Chondrocyte (in vitro differentiated cells): ENCODE data around the gene IFT27. TPM values are rescaled to one million over a fixed set of nuclear protein-coding genes. Genes with fewer than 3 reads are reported as not detected.

Source experiments
- DNase-seq: peaks from one replicate; pipeline ENCODE4 v3.0.0; 2021; ENCODE audit warnings: mixed read lengths, low spot score
- H3K27ac Mint-ChIP-seq: one replicate; pipeline ENCODE4 v1.8.0; 2021; ENCODE audit warnings: mild to moderate bottlenecking, moderate library complexity, mixed read lengths; ENCODE audit not compliant: unreplicated experiment
- H3K27me3 Mint-ChIP-seq: 2 replicates; pipeline ENCODE4 v1.8.0; 2021; ENCODE audit warnings: low read depth, mixed read lengths
- H3K36me3 Mint-ChIP-seq: 2 replicates; pipeline ENCODE4 v1.8.0; 2021; ENCODE audit warnings: low read depth, mixed read lengths
- H3K4me1 Mint-ChIP-seq: 2 replicates; pipeline ENCODE4 v1.8.0; 2021; ENCODE audit warnings: low read depth, mild to moderate bottlenecking, mixed read lengths
- H3K4me3 Mint-ChIP-seq: one replicate; pipeline ENCODE4 v1.8.0; 2021; ENCODE audit warnings: mild to moderate bottlenecking, moderate library complexity, mixed read lengths; ENCODE audit not compliant: unreplicated experiment
- H3K9me3 Mint-ChIP-seq: 2 replicates; pipeline ENCODE4 v1.8.0; 2021; ENCODE audit warnings: low read depth, mixed read lengths
- total RNA-seq: library from RNA; stranded (reverse); gene quantifications from 3 replicates; pipeline ENCODE4 v1.2.1, GENCODE V29; 2021
- TF ChIP-seq, protein P1 (sequence below): fragments of 200-600 bp; sonication (generic); IDR thresholded peaks from 2 replicates; pipeline ENCODE4 v1.5.0; 2021; ENCODE audit warnings: antibody characterized with exemption, mild to moderate bottlenecking, moderate library complexity

The IFT27 gene
- total RNA-seq, 1 donor from 2014 or later: 24.4 TPM

DNA sequence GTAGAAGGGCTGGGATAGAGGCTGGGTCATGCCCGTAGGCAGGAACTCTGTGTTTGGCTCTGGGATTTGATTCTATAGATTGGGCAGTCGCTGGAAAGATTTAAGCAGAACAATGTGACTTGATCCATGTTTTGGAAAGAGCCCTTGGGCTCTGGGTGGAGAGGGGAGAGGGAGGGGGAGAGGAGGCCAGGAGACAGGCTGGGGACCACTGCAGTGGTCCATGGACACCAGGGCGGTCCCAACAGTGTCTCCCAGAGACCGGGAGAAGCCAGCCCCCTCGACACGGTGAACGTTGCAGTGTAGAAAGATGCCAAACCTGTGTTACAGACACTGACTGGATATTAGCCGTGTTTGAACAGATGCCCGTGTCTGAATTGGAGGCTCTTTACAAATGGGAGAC lies 21.5 kb upstream of the IFT27 start:
- Mint-ChIP-seq H3K9me3 (no peaks in the 10 kb centered on the region), H3K27ac (no peak overlapping the region), H3K4me3 (no peak overlapping the region), H3K27me3 (peaks cover 43% of the 10 kb centered on the region), H3K4me1 (no peaks in the 10 kb centered on the region), H3K36me3 (no peaks in the 10 kb centered on the region)
- no peak for DNase-seq
- TF ChIP-seq, protein P1, sequence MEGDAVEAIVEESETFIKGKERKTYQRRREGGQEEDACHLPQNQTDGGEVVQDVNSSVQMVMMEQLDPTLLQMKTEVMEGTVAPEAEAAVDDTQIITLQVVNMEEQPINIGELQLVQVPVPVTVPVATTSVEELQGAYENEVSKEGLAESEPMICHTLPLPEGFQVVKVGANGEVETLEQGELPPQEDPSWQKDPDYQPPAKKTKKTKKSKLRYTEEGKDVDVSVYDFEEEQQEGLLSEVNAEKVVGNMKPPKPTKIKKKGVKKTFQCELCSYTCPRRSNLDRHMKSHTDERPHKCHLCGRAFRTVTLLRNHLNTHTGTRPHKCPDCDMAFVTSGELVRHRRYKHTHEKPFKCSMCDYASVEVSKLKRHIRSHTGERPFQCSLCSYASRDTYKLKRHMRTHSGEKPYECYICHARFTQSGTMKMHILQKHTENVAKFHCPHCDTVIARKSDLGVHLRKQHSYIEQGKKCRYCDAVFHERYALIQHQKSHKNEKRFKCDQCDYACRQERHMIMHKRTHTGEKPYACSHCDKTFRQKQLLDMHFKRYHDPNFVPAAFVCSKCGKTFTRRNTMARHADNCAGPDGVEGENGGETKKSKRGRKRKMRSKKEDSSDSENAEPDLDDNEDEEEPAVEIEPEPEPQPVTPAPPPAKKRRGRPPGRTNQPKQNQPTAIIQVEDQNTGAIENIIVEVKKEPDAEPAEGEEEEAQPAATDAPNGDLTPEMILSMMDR: no peak

DNA sequence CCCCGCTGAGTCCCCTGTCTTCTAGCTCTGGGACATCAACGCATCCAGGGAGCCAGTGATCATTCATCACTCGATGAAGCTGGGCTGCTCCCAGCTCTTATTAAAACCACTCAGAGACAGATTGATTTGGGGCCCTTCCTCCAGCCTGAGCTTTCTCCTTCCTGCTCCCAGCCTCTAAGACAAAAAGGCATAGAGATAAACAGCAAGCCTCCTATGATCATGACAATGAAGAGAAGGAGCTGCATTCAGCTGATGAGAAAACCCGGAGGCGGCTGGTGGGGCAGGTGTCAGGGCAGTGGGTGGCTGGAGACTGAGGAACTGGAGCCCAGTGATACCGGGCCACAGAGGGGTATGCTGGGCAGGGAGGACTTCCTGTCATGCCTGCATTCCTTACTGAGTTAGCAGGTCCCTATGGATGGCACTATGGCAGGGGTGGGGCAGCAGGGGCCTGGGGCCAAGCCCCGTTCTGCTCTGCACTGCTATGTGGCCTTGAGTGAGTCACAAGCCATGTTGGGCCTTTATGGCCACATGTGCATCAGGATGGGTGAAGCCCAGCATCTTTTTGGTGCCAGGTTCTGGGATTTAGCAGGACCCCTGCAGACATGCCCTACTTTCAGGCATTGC lies 20.7 kb upstream of the IFT27 start:
- Mint-ChIP-seq H3K27ac (no peak overlapping the region), H3K36me3 (no peaks in the 10 kb centered on the region), H3K27me3 (peaks cover 38% of the 10 kb centered on the region), H3K4me1 (no peaks in the 10 kb centered on the region), H3K9me3 (no peaks in the 10 kb centered on the region), H3K4me3 (no peak overlapping the region)
- TF ChIP-seq, protein P1: no peak
- no peak for DNase-seq

DNA sequence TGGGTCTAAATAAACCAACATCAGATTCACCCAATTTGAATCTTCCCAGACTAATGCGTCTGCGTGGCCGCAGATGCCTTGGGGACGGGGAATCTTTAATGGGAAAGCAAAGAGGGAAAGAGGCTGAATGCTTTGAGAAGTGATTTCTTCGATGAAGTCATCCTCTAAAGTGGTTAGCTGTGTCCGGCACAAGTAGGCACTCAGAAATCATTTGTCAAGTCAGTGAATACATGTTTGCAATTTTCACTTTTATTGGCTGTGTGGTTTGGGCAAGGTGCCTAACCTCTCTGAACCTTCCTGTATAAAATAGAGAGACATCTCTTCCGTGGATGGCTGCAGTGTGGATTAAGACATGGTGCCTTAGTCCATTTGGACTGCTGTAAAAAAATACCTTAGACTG lies 19.7 kb upstream of the IFT27 start:
- Mint-ChIP-seq H3K4me1 (no peaks in the 10 kb centered on the region), H3K4me3 (no peak overlapping the region), H3K9me3 (no peaks in the 10 kb centered on the region), H3K27ac (no peak overlapping the region), H3K27me3 (peaks cover 39% of the 10 kb centered on the region), H3K36me3 (no peaks in the 10 kb centered on the region)
- no peak for DNase-seq
- TF ChIP-seq, protein P1: no peak

DNA sequence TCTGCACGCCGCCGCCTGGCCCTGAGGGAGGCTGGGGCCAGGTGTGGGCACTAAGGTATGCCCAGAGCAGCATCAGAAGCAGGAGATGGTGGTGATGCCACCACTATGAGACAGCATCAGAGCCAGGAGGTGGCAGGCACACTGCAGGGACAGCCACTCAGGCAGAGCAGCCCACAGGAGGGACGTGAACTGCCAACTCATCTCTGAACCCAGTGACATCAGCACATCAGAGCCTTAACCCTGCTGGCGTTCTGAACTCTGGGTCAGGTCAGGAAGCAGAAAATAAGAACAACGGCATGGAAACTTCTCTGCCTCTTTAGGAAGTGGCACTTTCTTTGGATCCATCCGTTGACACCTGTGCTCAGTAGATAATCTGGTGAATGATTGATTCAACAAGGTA lies 14.7 kb upstream of the IFT27 start:
- H3K27me3 Mint-ChIP-seq: peaks cover 55% of the 10 kb centered on the region
- no peaks in the 10 kb centered on the region for H3K4me1 Mint-ChIP-seq
- TF ChIP-seq, protein P1: no peak
- no peak overlapping the region for H3K4me3 Mint-ChIP-seq
- no peak overlapping the region for H3K27ac Mint-ChIP-seq
- H3K36me3 Mint-ChIP-seq: no peaks in the 10 kb centered on the region
- no peak for DNase-seq
- H3K9me3 Mint-ChIP-seq: no peaks in the 10 kb centered on the region

DNA sequence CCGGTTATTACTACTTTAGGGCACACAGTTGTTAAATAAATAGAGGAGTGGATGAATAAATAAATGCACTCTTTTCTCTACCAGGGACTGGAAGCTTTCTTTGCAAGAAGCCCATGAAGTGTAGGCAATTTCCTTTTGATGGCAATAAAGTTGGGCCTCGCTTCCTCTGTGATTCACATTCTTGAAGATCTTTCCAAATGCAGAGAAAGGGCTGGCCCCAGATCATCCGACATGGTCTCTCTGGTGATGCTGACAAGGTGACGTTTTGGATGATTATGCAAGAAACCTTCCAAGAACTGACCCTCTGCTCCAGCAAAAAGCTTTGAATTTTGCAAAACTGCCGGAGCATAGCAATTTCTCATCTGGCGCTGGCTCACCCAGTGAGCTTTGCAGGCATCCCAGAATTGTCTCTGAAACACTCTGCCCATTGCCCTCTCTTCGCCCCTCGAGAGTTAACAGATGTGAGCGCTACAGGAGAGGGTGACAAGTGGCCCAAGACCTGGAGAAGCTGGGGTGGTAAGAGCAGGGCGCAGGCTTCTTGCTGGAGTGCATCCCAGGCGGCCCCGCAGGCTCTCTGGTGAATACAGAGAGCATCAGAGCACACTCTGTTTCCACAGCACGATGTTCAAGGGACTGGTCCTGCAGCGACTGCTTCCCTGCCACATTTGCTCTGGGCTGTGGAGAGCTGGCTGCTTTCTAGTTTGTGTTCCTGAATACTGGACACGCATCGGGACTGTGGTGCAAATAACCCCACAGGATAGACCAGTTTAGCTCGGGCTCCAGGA lies 11.5 kb upstream of the IFT27 start:
- Mint-ChIP-seq H3K36me3 (no peaks in the 10 kb centered on the region), H3K4me1 (no peaks in the 10 kb centered on the region), H3K27ac (no peak overlapping the region), H3K9me3 (no peaks in the 10 kb centered on the region), H3K27me3 (peaks cover 70% of the 10 kb centered on the region), H3K4me3 (no peak overlapping the region)
- TF ChIP-seq, protein P1: no peak
- DNase-seq: no peak
